NB4 (cell line): Measurements from ENCODE around the gene MTREX.

Source experiments
- MAX ChIP-seq: IDR thresholded peaks from 2 replicates; pipeline ENCODE4 v1.6.1; 2011; ENCODE audit warnings: low read depth, low read length
- POLR2A ChIP-seq: IDR thresholded peaks from 2 replicates; pipeline ENCODE4 v1.6.1; 2011; ENCODE audit warnings: mild to moderate bottlenecking; ENCODE audit not compliant: insufficient read length; ENCODE audit errors: extremely low read depth
- TF ChIP-seq, protein P1 (sequence below): IDR thresholded peaks from one replicate; pipeline ENCODE4 v1.5.1; 2012; ENCODE audit warnings: low read depth, low read length

DNA sequence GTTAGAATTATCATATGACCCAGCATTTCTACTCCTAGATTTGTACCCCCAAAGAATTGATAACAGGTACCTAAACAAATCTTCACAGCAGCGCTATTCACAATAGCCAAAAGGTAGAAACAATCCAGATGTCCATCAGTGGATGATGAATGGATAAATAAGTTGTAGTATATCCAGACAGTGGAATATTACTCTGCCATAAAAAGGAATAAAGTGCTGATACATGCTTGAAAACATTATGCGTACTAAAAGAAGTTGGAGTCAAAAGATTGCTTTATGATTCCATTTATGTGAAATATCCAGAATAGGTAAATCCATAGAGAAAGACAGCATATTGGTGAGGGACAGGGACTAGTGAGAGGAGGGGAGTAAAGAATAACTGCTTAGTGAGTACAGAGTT lies 26.0 kb downstream of the MTREX start:
- TF ChIP-seq, protein P1, sequence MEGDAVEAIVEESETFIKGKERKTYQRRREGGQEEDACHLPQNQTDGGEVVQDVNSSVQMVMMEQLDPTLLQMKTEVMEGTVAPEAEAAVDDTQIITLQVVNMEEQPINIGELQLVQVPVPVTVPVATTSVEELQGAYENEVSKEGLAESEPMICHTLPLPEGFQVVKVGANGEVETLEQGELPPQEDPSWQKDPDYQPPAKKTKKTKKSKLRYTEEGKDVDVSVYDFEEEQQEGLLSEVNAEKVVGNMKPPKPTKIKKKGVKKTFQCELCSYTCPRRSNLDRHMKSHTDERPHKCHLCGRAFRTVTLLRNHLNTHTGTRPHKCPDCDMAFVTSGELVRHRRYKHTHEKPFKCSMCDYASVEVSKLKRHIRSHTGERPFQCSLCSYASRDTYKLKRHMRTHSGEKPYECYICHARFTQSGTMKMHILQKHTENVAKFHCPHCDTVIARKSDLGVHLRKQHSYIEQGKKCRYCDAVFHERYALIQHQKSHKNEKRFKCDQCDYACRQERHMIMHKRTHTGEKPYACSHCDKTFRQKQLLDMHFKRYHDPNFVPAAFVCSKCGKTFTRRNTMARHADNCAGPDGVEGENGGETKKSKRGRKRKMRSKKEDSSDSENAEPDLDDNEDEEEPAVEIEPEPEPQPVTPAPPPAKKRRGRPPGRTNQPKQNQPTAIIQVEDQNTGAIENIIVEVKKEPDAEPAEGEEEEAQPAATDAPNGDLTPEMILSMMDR, result no peak
- TF ChIP-seq POLR2A, result no peak
- TF ChIP-seq MAX, result no peak
